ENCODE results near the gene PTPRT.
"Not testable (repeated sequence)": the region's sequence is repeated elsewhere in the genome, so short reads cannot be mapped to it uniquely, and the experiment has no call there.

PTPRT gene

DNA sequence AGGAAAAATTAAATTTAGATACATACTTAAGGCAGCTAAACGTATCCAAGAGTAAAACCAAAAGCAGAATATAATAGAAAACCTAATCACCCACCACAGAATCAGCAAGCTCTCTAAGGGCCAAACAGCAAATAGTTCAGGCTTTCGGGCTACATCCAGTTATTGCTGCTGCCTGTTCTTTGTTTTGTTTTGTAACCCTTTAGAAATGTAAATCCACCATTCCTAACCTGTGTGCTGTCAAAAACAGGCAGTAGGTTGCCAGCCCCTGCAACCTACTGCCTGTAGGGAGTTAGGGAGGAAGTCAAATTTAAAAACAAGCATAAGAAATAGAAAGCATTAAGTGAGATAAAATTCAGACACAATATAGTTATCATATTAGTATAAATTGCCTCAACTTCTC is 225.9 kb downstream of the PTPRT start:
- no peak for DNase-seq

DNA sequence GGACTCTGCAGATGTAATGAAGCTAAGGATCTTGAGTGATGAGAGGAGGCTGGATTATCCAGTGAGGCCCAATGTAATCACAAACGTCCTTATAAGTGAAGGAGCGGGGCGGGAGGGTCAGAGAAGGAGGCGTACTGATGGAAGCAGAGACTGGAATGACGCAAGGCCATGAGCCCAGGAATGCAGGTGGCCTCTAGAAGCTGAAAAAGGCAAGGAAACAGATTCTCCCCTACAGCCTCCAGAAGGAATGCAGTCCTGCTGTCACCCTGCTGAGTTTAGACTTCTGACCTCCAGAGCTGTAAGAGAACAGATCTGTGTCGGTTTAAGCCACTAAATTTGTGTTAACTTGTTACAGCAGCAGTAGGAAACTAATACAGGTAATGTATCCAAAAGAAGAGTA is 227.9 kb downstream of the PTPRT start:
- no peak for DNase-seq

DNA sequence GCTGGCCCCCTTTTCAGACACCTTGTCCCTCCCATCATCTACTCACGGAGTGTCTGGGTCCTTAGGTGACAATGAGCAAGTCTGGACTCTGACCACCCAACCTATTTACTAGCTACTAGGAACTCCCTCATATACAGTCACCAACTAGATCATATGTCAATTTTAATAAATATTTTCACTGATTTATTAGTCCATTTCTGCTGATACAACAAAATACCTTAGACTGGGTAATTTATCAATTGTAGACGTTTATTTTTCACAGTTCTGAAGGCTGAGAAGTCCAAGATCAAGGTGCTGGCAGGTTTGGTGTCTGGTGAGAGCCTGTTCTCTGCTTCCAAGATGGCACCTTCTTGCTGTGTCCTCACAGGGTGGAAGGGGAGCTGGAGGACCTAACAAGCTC is 229.7 kb downstream of the PTPRT start:
- DNase-seq, result no peak

DNA sequence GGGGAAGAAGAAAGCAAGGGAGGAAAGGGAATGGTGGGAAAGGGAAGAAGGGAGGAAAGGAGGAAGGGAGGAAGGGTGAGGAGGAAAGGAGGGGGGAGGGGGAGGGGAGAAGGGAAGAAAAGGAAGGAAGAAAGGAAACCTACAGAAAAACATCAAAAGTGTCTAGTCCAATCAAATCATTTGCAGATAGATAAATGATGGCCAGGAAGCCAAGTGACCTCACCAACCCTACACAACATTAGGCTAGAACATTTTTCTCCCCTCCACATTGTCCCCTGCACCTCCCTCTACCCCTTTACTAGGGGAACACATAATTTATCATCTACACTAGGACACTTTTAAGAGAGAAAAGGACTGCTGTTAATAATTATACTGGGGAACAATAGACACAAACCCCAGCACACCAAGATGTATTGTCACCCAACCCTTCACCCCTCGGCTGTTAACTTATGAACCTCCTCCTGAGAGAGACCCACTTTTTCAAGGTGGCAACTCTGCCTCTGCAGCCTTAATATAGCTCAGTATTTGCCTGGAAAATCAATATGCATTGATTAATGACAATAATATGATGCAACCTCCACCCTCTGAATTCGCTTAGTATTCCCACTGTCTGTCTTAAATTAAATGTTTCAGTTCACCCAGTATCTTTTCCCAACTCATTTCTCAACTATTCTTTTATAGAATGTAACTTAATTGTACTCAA is 231.2 kb downstream of the PTPRT start:
- DNase-seq, result no peak

DNA sequence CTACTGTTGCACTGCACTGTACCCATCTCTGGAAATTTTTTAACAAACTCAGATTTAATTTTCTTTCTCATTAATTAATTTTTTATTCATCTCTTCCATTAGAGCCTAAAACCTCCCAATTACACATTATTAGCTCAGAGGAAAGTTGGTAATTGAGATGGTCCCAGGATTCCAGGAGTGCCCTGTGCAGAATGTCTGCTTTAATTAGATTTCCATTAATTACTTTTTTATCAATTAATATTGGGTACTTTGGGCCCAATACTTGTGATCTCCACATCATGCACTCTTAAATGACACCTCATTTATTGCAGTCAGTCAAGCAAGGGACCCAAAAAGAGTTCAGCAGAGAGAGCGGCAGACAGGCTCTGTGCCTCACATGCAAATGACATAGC is 232.0 kb downstream of the PTPRT start:
- no peak for DNase-seq

DNA sequence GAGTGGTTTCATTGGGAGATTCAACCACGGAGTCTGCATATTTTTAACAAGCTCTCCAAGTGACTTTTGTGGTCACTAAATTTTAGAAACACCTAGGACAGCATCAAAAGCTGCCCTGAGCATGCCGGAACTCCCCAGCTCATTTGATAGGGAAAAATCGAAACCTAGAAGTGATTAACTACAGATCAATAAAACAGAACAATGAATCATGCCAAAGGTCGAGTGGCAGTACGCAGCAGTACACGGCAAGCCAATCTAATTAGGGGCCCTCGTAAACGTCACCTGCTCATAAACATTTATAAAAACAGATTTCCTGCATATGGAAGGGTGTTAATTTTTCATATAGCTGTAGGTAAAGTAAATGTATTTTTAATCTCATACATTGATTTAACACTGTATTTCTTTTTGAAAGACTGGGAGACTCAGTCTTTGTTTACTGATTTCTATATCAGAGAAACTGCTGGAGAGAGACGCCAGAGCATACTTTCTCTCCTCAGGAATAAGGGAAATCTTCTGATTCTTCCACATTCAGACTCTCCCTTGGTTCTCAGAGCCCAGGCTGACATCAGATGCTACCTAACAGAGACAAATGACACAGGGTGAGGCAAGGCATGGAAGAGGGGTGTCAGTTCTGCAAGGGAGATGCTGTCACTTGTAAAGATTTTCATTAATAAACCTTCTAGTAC is 232.5 kb downstream of the PTPRT start:
- DNase-seq, result no peak

DNA sequence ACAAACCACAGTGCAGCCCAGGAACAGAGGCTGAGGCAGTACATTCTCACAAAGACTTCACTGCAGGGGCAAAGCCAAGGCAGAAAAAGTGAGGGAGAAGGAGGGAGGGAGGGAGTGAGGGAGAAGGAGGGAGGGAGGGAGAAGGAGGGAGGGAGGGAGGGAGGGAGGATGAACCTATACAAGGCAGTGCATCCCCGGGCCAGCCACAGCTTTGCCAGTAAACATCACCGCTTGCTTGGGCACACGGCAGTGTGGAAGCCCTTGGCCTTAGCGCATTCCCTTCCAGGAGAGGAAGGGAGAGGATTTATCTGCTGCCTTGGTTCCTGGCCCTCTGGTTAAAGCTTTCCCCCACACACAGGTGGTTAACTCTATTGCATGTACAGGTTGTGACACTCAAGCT is 234.0 kb downstream of the PTPRT start:
- DNase-seq, result no peak

DNA sequence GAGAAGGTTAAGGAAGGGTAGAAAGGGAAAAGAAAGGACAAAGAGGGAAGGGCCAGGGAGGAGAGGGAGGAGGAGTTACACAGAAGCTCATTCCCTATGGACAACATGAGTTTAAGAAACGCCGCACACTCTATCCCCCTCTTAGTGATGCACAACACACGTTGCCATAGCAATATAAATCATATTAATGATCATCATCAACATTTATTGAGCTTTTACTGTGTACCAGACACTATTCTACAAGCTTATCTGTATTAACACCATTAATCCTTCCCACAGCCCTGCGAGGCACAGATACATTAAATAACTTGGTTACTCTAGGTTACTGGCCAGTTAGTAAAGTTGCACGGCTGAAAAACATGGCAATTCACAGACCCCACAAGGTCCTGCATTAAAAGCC is 234.8 kb downstream of the PTPRT start:
- no peak for DNase-seq

DNA sequence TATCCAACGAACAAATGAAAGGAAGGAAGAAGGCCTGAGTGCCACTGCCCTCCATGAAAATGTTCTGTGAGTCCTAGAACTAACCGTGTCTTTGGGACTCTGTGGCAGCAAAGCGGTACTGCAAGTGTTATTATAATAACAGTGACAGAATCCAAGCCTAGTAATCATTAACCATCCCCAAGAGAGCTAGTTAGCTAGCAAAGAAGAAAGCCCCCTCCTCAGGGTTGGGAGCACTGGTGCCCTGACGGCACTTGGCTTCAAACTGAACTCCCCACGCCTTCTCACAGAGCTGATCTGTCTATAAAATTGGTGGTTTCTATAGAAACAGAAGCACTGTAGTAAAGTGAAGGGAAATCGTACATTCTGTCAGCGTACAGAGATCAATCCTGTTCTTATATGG is 239.8 kb downstream of the PTPRT start:
- DNase-seq, result no peak

DNA sequence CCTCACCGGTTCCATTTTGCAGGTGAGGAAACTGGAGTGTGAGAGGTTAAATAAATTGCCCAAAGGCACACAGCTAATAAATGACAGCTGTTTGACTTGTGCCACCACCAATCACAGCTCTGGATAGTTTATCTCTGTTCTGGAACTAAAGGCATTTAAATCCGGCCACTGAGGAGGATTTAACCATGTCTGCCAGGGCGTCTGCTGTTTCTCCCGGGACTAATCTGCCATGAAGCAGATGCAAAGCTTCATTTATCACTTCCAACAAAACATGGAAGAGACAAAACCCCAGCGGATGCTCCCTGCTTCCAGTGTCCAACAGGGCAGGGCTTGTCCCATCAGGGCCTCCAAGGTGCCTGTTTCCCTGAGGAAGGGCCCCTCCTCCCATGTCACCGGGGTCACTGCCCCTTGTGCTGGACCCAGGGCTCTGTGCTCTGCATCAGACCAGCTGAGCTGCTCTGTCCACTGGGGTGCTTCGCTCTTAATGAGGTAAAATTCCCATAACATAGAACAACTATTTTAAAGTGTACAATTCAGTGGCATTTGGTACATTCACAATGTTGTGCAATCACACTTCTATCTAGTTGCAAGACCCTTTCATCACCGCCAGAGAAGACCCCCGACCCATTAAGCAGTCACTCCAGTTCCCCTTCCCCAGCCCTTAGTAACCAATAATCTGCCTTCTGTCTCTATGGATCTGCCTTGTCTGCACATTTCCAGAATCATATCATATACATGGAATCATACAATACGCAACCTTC is 244.3 kb downstream of the PTPRT start:
- no peak for DNase-seq

DNA sequence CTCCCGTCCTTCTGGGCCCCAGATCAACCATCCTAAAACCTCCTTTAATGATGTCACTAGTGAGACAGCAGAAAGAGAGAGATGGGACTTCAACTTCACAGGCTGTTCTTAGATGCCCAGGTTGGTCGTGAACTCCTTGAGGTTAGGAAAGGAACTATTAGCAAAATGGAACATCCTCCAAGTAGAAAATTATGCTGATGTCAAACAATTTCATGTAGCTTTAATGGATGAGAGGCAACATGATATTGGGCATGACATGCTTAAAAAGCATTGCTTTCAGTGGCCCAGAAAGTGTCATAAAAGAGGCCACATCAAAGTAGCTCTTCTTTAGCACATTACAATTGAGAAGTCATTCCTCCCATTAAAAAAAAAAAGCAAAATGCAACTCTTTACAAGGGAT is 248.1 kb downstream of the PTPRT start:
- no peak for DNase-seq

DNA sequence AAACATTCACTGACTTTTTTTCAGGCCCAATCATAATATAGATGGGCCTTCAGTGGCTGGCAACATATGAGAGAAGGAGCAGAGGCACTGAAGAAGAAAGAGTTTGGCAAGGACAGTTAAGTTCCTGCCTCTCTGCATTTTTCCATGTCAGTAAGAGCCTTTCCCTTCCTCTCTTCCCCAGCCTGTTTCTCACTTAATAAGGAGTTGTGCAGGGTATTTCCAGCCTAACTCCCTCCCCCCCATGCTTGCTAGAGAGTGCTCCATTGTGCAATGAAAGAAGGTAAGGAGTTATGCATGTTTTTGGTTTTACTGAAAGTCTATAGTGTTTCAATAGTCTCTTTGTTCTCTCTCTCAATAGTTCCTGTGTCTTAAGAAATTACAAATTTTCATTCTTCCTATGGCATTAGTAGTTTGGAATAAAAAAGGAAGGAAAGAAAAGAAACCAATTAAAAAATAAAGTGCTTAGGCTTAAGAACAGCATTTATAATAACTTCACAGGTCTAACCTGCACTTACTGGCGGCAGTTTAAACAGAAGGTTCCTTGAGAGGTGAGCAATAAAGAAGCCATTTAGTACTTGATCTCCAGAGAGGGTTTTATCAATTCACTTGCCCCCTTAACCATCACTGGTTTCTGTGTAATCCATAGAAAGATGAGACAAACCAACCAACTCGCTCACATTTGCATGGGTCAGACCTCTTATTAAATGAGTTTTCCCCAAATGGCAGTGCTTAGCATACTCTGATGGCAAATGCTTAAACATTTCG is 251.1 kb downstream of the PTPRT start:
- DNase-seq, result no peak

DNA sequence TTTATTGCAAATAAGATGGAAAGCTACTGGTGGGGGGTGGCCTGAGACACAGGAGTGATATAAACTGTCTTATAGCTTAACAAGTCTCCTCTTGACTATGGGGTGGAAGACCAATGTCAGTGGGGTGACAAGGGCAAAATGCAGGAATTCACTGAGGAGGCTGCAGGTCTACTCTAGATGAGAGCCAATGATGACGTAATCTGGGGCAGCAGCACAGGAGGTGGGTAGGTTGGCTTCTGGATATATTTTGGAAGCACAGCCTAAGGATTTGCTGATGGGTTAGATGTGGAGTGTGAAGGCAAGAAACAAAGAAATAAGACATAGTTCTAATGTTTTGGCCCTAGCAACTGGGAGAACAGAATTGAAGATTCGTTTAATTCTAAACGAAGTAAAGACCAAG is 253.2 kb downstream of the PTPRT start:
- no peak for DNase-seq

DNA sequence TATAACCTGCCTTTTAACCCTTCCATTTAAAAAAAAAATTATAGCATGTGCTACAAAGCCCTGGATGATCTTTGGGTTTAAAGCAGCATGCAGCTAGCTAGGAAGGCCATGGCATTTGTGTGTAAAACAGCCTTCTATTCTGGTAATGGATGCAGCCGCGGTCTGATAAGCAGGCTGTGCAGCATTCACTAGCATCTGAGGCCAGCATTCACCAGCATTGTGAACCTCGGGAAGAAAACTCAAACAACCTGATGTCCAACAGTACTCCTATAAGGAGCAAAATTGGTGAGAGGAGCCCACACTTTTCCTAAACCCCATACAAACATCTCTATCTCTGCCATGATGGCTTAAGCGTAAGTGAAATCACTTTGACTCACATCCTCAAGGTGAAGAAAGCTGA is 265.5 kb downstream of the PTPRT start:
- DNase-seq, result no peak

DNA sequence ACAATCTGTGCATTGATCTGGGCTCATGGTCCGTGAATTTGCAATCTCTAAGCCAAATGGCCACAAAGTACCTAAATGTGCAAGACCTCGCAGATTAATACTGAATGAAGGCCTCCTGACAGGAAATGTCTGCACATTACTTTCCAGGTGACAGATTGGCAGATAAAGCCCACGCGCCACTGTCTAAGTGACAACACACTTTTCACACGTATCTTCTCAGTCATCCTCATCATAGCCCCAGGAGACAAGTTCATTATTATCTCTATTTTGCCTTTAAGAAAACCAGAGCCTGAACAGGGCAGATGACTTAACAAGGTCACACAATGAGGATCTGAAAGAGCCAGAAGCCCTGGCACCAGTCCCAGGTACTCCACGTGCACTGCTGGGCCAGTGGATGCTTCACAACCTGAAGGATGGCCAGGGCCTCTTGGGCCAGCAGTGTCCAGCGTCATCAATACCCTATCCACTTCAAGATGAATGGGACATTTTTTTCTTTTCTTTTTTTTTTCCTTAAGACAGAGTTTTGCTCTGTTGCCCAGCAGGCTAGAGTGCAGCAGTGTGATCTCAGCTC is 266.3 kb downstream of the PTPRT start:
- no peak for DNase-seq

DNA sequence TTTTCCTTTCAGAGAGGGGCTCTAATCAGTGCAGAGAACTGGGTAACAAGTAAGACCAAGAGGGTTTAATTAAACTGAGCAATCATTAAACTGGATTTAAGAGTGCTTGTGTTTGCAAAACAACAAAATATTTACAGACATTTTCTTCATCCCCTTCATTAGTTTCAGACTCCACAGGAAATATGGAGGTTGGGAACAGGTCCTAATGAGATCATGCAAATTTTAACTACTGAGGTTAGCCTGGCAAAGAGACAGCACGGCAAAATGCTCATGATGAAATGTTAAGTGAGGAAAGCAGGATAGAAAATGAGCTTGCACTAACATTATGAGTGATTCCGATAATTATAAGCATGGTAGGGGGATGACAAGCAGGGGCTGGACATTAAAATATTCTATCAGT is 268.9 kb downstream of the PTPRT start:
- no peak for DNase-seq

DNA sequence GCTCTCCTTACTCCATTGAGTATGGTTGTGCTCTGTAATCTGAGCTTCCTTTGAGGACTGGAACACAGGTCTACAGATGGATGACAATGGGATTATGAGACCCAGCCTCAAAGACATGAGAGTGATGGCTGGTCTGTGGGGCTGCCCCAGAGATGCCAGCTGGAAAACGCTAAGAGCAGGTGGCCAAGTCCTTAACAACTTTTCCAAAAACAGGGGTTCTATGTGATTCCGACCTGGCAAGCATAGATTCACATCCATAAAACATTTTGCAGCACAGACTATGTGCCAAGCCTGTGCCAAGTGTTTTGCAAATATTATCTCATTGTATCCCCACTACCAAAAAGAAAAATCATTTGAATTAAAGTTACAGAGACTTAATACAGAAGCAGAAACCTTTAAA is 270.4 kb downstream of the PTPRT start:
- DNase-seq, result no peak

DNA sequence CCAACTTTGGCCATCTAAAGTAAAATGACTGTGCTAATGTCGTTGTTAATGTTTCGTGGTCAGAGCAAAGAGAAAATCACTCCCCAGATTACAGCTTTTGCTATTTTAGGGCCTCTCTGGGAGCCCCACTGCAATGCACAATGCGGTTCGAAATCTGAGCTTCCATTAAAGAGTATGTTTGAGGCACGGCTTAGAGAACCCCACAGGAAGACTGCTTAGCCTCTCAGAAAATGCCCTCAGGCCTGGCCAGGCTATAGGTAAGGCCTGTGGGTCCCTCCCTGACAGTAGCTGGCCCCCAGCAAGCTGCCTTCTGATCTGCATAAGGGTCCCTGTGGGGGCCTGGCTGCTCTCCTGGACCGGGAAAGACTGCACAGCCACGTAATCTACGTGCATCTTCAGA is 274.6 kb downstream of the PTPRT start:
- no peak for DNase-seq

DNA sequence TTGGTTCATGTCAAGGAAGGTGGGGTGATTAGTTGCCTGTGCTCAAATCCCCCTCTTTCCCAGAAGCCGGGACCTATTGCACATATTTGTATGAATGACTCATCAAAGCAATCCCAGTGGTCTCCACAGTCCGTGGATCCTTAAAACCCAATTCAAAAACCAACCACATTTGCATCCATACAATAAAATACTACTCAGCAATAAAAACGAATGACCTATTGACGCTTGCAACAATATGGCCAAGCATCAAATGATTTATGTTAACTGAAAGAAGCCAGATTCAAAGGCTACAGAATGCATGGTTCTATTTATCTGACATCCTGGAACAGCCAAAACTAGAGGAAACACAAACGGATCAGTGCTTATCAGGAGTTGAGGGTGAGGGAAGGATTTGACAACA is 275.4 kb downstream of the PTPRT start:
- no peak for DNase-seq

DNA sequence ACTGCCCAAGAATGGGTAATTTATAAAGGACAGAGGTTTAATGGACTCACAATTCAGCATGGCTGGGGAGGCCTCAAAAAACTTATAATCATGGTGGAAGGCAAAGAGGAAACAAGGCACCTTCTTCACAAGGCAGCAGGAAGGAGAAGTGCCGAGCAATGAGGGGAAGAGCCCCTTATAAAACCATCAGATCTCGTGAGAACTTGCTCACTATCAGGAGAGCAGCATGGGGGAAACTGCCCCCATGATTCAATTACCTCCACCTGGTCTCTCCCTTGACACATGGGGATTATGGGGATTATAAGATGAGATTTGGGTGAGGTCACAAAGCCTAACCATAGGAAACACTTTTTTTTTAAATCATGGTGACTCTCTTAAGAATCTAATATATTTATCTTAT is 278.9 kb downstream of the PTPRT start:
- DNase-seq, result not testable (repeated sequence)

DNA sequence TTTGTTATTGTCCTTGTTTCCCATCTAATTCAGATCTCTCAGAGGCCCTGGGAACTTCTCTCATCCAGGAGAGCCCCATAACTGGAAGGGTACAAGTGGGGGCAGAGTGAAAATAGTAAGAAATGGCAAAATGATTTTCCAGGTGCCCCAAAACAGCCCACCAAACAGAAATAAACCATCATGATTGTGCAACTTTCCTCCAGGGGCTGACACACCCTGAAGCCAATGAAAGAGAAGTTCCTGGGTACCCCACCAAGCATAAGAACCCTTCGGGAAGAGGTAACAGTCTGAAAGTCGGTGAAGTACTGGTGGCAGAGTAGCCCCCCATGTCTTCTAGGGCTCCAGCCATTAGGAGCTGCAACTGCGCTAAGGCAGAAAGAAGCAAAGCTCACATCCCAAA is 282.0 kb downstream of the PTPRT start:
- no peak for DNase-seq

DNA sequence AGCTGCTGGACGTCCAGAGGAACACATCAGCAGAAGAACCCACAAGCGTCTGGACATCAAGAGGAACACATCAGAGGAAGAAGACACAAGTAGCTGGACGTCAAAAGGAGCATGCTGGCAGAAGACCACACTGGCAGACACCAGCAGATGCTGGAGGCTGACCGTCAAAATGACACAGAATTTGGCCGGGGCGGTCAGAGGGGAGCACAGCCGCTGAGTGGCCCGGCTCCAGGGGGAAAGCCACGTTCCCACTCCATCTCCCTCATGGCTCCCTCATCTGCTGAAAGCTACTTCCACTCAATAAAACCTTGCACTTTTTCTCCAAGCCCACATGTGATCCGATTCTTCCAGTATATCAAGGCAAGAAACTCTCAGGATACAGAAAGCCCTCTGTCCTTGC is 283.6 kb downstream of the PTPRT start:
- no peak for DNase-seq

DNA sequence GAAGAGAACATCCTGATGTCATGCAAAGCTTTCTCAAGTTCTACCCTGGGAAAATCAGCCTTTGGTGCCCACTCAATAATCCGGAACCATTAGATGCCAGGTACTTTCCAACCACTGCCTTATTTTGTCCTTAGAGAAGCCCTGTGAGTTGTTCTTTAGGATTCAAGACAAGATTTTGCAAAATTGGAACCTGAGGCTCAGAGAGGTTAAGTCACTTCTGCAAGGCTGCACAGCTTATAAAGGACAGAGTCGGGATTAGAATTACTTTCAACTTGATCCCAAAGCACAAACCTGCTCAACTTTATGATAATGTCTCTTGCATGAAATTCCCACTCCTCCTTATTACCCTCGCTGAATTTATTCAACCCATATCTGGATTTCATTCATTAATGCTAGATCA is 287.2 kb downstream of the PTPRT start:
- DNase-seq, result no peak
